HepG2 (cell line): ENCODE measurements around the gene LEMD1. TPM values are rescaled to one million over a fixed set of nuclear protein-coding genes. Genes with fewer than 3 reads are reported as not detected.

Source experiments
- AHDC1 ChIP-seq: sonication (generic); formaldehyde crosslinking; IDR thresholded peaks from 2 replicates; pipeline ENCODE4 v1.5.1; 2020; ENCODE audit warnings: mild to moderate bottlenecking, missing genetic modification reagents, borderline replicate concordance
- ATAD3A ChIP-seq: sonication (generic); formaldehyde crosslinking; IDR thresholded peaks from 2 replicates; pipeline ENCODE4 v1.4.0; 2020; ENCODE audit warnings: missing genetic modification reagents
- CCDC6 ChIP-seq: sonication (generic); formaldehyde crosslinking; IDR thresholded peaks from 2 replicates; pipeline ENCODE4 v1.8.1; 2022; ENCODE audit warnings: mild to moderate bottlenecking, missing genetic modification reagents, moderate library complexity
- NFAT5 ChIP-seq: sonication (generic); formaldehyde crosslinking; IDR thresholded peaks from 2 replicates; pipeline ENCODE4 v1.4.0; 2020; ENCODE audit warnings: missing genetic modification reagents
- PBX2 ChIP-seq: IDR thresholded peaks from 2 replicates; pipeline ENCODE4 v1.6.1; 2016; ENCODE audit warnings: control low read depth
- RARA ChIP-seq: IDR thresholded peaks from 2 replicates; pipeline ENCODE4 v1.6.1; 2016; ENCODE audit warnings: missing genetic modification reagents, missing compliant biosample characterization
- polyA plus RNA-seq, 8 experiments: library from polyadenylated mRNA; depleted of rRNA in 3 of 8; stranded (reverse) in 7 of 8; unstranded in 1 of 8; fragments of >200 nt; fragmentation: Illumina TruSeq in 4 of 8; extraction: Trizol in 4 of 8; gene quantifications; 2 replicates each; pipeline versions ENCODE4 v1.2.1 to v1.2.3, GENCODE V29; 2011 to 2016; ENCODE audit warnings: low read depth in 4 of 8, missing spikeins in 1 of 8, mixed read lengths in 1 of 8; ENCODE audit not compliant: insufficient read depth in 1 of 8
- total RNA-seq, 5 experiments: library from RNA; depleted of rRNA; stranded (reverse); fragments of >200 nt; fragmentation: Illumina TruSeq; extraction: Trizol; gene quantifications; 2 replicates each; pipeline ENCODE4 v1.2.3, GENCODE V29; 2016; ENCODE audit warnings: low read depth in 1 of 5

Gene LEMD1
- total and polyA plus RNA-seq, 2 of the 13 experiments (the other 11 are each of a cell fraction or from before 2014, with no cell fraction given): 1.4 to 2.3 TPM

- TF ChIP-seq NFAT5 (CRISPR knock-in tag): no peak
- TF ChIP-seq PBX2 (CRISPR knock-in tag): no peak
- no peak for TF ChIP-seq RARA
- no peak for TF ChIP-seq ATAD3A (CRISPR knock-in tag)
- no peak for TF ChIP-seq CCDC6 (CRISPR knock-in tag)
- TF ChIP-seq AHDC1 (CRISPR knock-in tag): no peak
- TF ChIP-seq, all 625 proteins: peak for 0
These were observed 2.1 kb upstream of the LEMD1 start (continued) for GRCh38 chr1:205423814-205424399.
